ENCODE data around the gene CHN2.

Gene CHN2

GRCh38 chr7:29369909-29370488, 175.4 kb downstream of the CHN2 start:
- no peak overlapping the region for H3K4me3 ChIP-seq (ENCODE audit: low read depth, low read length)
- no peak for TF ChIP-seq CTCF (IDR thresholded peaks at IDR 0.05; ENCODE audit: borderline replicate concordance, insufficient read depth, low read depth, low read length)

- TF ChIP-seq CTCF (IDR thresholded peaks at IDR 0.05; ENCODE audit: borderline replicate concordance, insufficient read depth, low read depth, low read length) = no peak
- no peak overlapping the region for H3K4me3 ChIP-seq (ENCODE audit: low read depth, low read length)
Observed at GRCh38 chr7:29370531-29371314, 176.1 kb downstream of the CHN2 start.

- TF ChIP-seq CTCF (IDR thresholded peaks at IDR 0.05; ENCODE audit: borderline replicate concordance, insufficient read depth, low read depth, low read length) = no peak
- no peak overlapping the region for H3K4me3 ChIP-seq (ENCODE audit: low read depth, low read length)
Observed at GRCh38 chr7:29371472-29371871, 176.9 kb downstream of the CHN2 start.

- TF ChIP-seq CTCF (IDR thresholded peaks at IDR 0.05; ENCODE audit: borderline replicate concordance, insufficient read depth, low read depth, low read length) = no peak
- H3K4me3 ChIP-seq (ENCODE audit: low read depth, low read length) = no peak overlapping the region
Observed at GRCh38 chr7:29372351-29373090, 177.9 kb downstream of the CHN2 start.

GRCh38 chr7:29375641-29376562, 181.3 kb downstream of the CHN2 start:
- no peak for TF ChIP-seq CTCF (IDR thresholded peaks at IDR 0.05; ENCODE audit: borderline replicate concordance, insufficient read depth, low read depth, low read length)
- no peak overlapping the region for H3K4me3 ChIP-seq (ENCODE audit: low read depth, low read length)

GRCh38 chr7:29377718-29378117, 183.1 kb downstream of the CHN2 start:
- no peak overlapping the region for H3K4me3 ChIP-seq (ENCODE audit: low read depth, low read length)
- no peak for TF ChIP-seq CTCF (IDR thresholded peaks at IDR 0.05; ENCODE audit: borderline replicate concordance, insufficient read depth, low read depth, low read length)
